Uterus (tissue), 4 donors: ENCODE results near the gene PRSS53. TPM values are rescaled to one million over a fixed set of nuclear protein-coding genes. Genes with fewer than 3 reads are reported as not detected.

Source experiments
- DNase-seq, 2 donors: peaks; one replicate each; pipeline ENCODE4 v3.0.0-alpha.2; 2019 to 2020
- H3K27ac ChIP-seq, 2 donors: fragments of 200-600 bp; sonication (generic); 1 replicate in 1 of 2; 2 replicates in 1 of 2; pipeline ENCODE4 v1.5.1; 2016 to 2018
- H3K27me3 ChIP-seq, 2 donors: fragments of 200-600 bp; sonication (generic); one replicate each; pipeline ENCODE4 v1.5.1; 2018 to 2019; ENCODE audit warnings: control low read depth in 1 of 2
- H3K36me3 ChIP-seq, 2 donors: fragments of 200-600 bp; sonication (generic); one replicate each; pipeline ENCODE4 v1.5.1; 2019; ENCODE audit warnings: control low read depth in 1 of 2
- H3K4me1 ChIP-seq, 2 donors: fragments of 200-600 bp; sonication (generic); one replicate each; pipeline ENCODE4 v1.5.1; 2018 to 2019; ENCODE audit warnings: control low read depth in 1 of 2
- H3K4me3 ChIP-seq, 2 donors: fragments of 200-600 bp; sonication (generic); 1 replicate in 1 of 2; 2 replicates in 1 of 2; pipeline ENCODE4 v1.5.1; 2018 to 2019; ENCODE audit warnings: mild to moderate bottlenecking in 1 of 2
- H3K9me3 ChIP-seq, 2 donors: fragments of 200-600 bp; sonication (generic); one replicate each; pipeline ENCODE4 v1.5.1; 2019; ENCODE audit warnings: control low read depth in 1 of 2
- CTCF ChIP-seq, 4 experiments: fragments of 200-600 bp in 2 of 4; fragments of 450-650 bp in 2 of 4; sonication (generic) in 2 of 4; IDR thresholded peaks; one replicate each; pipeline ENCODE4 v1.5.1; 2016 to 2019; ENCODE audit warnings: antibody characterized with exemption in 4 of 4, mild to moderate bottlenecking in 2 of 4, moderate library complexity in 1 of 4
- POLR2A ChIP-seq, 2 donors: fragments of 450-650 bp; IDR thresholded peaks; one replicate each; pipeline ENCODE4 v1.6.1; 2016; ENCODE audit warnings: antibody characterized with exemption in 2 of 2, mild to moderate bottlenecking in 1 of 2, moderate library complexity in 1 of 2
- intact Hi-C: fragments of 100-400 bp; cut with DNase I; formaldehyde crosslinking; loops from one replicate; pipeline ENCODE4 v1.15.1; 2023; ENCODE audit warnings: low total_unique reads
- total RNA-seq, 4 donors: library from RNA; depleted of rRNA in 3 of 4; stranded (reverse); fragments of >200 nt in 3 of 4; gene quantifications; one replicate each; pipeline versions ENCODE4 v1.1.0 to v1.2.4, GENCODE V29; 2014 to 2023
- donor health status: DM: yes; HTN: yes; CAD: no.

PRSS53 gene
- total RNA-seq, 4 donors from 2014 or later, result under 0.01 to 5.5 (median 2.4) TPM; not detected in 1

- peak overlapping the region; percentile 92 to 93 for H3K27ac ChIP-seq
- H3K36me3 ChIP-seq, result no peaks in the 10 kb centered on the region
- no peaks in the 10 kb centered on the region for H3K9me3 ChIP-seq
- H3K4me3 ChIP-seq, result peak overlapping the region; percentile 67 to 73
- intact Hi-C loops, result no loop called here
- peaks cover 0 to 10% of the 10 kb centered on the region in 2 donors for H3K4me1 ChIP-seq
- TF ChIP-seq CTCF (IDR thresholded peaks at IDR 0.05) (peak in 2 of 4 experiments; percentile 9 to 23), POLR2A (IDR thresholded peaks at IDR 0.05) (peak; percentile 17 to 29)
- no peaks in the 10 kb centered on the region for H3K27me3 ChIP-seq
- peak; percentile 87 to 90 for DNase-seq
These were observed 15.4 kb downstream of the PRSS53 start for GRCh38 chr16:31073142-31073969.

DNA sequence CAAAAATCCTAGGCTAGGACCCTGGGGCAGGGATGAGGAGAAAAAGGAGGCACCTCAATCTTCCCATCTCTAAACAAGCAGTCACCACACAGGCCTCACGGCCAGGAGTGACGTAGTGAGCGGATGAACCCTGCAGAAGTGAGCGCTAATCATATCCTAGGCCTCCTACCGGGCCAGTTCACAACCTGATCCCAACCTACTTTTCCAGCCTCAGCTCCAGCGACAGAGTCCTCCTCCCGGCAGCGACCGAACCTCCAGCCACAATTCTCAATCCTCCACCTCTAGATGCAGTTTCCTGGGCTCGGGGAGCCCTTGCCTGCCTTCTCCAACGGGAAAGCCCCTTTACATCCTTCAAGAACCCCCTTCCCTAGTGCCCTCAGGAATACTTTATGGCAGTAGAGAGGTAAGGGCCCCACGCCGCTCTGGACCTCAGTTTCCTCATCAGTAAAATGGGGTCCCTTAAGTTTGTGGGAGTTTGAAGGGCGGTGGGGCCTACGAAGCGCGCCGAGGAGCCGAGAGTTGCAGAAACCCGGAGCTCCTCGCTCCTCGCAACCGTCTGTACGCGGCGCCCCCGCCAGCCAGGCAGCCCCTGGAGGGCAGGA, 16.1 kb downstream of the PRSS53 start:
- Histone ChIP-seq H3K9me3 (no peaks in the 10 kb centered on the region), H3K4me1 (peaks cover 0 to 10% of the 10 kb centered on the region in 2 donors), H3K27ac (peak overlapping the region; percentile 92 to 93), H3K27me3 (no peaks in the 10 kb centered on the region), H3K4me3 (peak overlapping the region; percentile 67 to 73), H3K36me3 (no peaks in the 10 kb centered on the region)
- no peak for DNase-seq
- intact Hi-C loops, result no loop called here
- TF ChIP-seq CTCF (IDR thresholded peaks at IDR 0.05), result no peak
- TF ChIP-seq POLR2A (IDR thresholded peaks at IDR 0.05), result no peak

GRCh38 chr16:31071861-31072260, 16.9 kb downstream of the PRSS53 start:
- Histone ChIP-seq H3K27ac (peak overlapping the region; percentile 92 to 93), H3K4me3 (no peak overlapping the region)

GRCh38 chr16:31067342-31067741, 21.4 kb downstream of the PRSS53 start:
- TF ChIP-seq POLR2A (IDR thresholded peaks at IDR 0.05) (no peak), CTCF (IDR thresholded peaks at IDR 0.05) (no peak)
- no peak overlapping the region for H3K4me3 ChIP-seq
- no peaks in the 10 kb centered on the region for H3K9me3 ChIP-seq
- no peak overlapping the region for H3K27ac ChIP-seq
- intact Hi-C loops, result no loop called here
- no peak for DNase-seq
- no peaks in the 10 kb centered on the region for H3K27me3 ChIP-seq
- H3K36me3 ChIP-seq, result no peaks in the 10 kb centered on the region
- peaks cover 0 to 8% of the 10 kb centered on the region in 2 donors for H3K4me1 ChIP-seq

More at GRCh38 chr16:31071861-31072260, 16.9 kb downstream of the PRSS53 start:
- Histone ChIP-seq H3K36me3 (no peaks in the 10 kb centered on the region), H3K9me3 (no peaks in the 10 kb centered on the region), H3K4me1 (peaks cover 0 to 10% of the 10 kb centered on the region in 2 donors), H3K27me3 (no peaks in the 10 kb centered on the region)
- intact Hi-C loops, result no loop called here
- TF ChIP-seq POLR2A (IDR thresholded peaks at IDR 0.05) (no peak), CTCF (IDR thresholded peaks at IDR 0.05) (no peak)
- DNase-seq, result no peak

DNA sequence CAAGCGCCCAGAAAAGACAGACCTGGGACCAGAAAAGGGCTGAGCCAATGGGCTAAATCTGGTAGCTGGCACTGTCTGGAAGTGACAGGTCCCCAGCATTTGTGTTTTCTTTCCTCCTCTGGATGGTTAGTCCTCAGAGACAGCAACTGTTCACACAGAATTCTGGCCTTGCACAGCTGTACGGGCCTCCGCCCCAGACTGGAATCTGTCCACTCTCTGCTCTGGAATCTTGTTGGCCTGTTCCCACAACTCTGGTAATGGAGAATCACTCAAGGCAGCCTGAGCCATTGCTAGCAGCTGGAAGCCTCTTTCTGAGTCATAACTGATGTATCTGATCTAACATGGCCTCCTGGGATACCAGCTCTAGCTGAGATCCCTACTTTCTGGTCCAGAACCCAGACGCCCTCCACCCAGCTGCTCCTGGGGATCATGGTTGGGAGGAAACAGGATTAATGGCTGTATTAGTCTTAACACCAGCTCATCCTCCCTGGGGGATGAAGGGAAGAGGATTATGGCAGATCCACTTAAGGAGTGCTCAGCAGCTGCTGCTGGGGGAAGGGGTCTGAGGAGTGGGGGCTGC, 23.8 kb downstream of the PRSS53 start:
- DNase-seq, result peak; percentile 65 to 69
- peak overlapping the region; percentile 52 to 69 for H3K27ac ChIP-seq
- no peak overlapping the region for H3K4me3 ChIP-seq
- no peaks in the 10 kb centered on the region for H3K9me3 ChIP-seq
- no peaks in the 10 kb centered on the region for H3K4me1 ChIP-seq
- TF ChIP-seq CTCF (IDR thresholded peaks at IDR 0.05) (no peak), POLR2A (IDR thresholded peaks at IDR 0.05) (no peak)
- H3K36me3 ChIP-seq, result no peaks in the 10 kb centered on the region
- intact Hi-C loops, result no loop called here
- no peaks in the 10 kb centered on the region for H3K27me3 ChIP-seq
